HG02588 (cell line): ENCODE data around the gene PLIN3.
"Not testable (repeated sequence)": the region's sequence is repeated elsewhere in the genome, so short reads cannot be mapped to it uniquely, and the experiment has no call there.

Experiments
- ATAC-seq: cut with Tn5 transposase; IDR thresholded peaks from one replicate; pipeline ENCODE4 v1.9.1; 2021; ENCODE audit warnings: mild to moderate bottlenecking, moderate library complexity; ENCODE audit not compliant: unreplicated experiment

Gene PLIN3

DNA sequence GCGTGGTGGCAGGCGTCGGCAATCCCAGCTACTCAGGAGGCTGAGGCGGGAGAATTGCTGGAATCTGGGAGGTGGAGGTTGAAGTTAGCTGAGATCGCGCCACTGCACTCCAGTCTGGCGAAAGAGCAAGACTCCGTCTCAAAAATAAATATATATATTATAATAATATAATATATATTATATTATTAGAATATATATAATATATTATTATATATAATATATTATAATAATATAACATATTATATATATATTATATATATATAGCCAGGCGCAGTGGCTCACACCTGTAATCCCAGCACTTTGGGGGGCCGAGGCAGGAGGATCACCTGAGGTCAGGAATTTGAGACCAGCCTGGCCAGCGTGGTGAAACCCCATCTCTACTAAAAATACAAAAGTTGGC lies 25.5 kb upstream of the PLIN3 start:
- ATAC-seq: not testable (repeated sequence)

DNA sequence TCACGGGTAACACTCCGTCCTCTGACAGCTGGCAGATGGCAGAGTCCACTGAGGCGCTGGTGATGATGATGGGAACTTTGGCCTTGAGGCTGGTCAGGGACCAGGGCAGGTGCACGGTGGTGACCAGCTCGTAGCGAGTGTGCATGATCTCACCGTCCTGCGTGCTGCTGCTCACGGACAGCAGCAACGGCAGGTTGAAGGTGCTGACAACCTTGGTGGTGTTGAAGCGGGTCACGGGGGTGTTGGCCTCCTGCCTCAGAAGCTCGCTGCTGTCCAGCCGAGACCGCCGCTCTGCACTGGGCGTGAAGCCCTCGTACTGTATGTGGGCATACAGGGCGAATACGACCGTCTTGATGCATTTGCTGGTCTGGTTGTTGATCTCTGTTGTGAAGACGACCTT lies 23.6 kb upstream of the PLIN3 start:
- no peak for ATAC-seq

DNA sequence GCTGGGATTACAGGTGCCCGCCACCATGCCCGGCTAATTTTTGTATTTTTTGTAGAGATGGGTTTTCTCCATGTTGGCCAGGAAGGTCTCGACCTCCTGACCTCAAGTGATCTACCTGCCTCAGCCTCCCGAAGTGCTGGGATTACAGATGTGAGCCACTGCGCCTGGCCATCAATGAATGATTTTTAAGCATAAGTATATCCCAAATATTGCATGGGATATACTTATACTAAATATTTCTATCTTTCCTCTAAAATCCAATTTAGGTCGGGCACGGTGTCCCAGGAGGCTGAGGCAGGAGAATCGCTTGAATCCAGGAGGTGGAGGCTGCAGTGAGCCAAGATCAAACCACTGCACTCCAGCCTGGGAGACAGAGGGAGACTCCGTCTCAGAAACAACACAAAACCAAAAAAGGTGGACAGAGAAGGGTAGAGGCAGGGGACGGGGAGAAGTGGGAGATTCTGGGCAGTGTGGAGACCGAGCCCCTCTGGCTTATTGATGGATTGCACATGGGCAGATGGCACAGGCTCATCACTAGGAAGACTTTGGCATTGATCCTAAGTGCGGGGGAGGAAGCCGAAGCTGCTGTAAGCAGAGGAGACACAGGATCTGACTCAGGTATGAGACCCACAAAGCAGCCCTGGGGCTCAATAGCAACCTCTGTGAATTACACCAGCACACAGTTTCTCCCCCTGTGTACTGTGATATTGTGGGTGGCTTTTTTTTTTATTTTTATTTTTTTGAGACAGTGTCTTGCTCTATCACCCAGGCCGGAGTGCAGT lies 21.8 kb upstream of the PLIN3 start:
- no peak for ATAC-seq

DNA sequence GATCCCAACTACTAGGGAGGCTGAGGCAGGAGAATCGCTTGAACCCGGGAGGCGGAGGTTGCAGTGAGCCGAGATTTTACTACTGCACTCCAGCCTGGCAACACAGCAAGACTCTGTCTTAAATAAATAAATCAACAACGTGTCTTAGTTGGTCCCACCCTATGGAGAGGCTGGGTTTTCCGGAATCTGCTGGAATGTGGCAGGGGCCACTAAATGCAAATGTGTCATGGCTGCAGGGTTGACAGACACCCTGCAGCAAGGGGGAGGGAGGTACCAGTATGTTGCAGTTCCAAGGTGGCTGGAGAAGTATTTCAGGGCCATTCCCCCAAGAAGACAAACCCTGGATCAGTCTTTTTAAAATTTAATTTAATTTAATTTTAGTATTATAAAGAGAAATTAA lies 20.3 kb upstream of the PLIN3 start:
- ATAC-seq: not testable (repeated sequence)

DNA sequence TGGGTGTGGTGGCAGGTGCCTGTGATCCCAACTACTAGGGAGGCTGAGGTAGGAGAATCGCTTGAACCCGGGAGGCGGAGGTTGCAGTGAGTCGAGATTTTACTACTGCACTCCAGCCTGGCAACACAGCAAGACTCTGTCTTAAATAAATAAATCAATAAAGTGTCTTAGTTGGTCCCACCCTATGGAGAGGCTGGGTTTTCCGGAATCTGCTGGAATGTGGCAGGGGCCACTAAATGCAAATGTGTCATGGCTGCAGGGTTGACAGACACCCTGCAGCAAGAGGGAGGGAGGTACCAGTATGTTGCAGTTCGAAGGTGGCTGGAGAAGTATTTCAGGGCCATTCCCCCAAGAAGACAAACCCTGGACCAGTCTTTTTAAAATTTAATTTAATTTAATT lies 17.5 kb upstream of the PLIN3 start:
- ATAC-seq: not testable (repeated sequence)

DNA sequence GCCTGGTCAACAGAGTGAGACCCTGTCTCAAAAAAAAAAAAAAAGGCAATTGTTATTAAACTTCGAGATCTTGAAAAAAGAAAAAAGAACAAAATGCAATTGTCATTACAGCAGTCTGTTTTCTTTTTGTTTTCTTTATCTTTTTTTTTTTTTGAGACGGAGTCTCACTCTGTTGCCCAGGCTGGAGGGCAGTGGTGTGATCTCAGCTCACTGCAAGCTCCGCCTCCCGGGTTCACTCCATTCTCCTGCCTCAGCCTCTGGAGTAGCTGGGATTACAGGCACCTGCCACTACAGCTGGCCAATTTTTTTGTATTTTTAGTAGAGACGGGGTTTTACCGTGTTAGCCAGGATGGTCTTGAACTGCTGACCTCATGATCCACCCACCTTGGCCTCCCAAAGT lies 15.4 kb upstream of the PLIN3 start:
- ATAC-seq: not testable (repeated sequence)

DNA sequence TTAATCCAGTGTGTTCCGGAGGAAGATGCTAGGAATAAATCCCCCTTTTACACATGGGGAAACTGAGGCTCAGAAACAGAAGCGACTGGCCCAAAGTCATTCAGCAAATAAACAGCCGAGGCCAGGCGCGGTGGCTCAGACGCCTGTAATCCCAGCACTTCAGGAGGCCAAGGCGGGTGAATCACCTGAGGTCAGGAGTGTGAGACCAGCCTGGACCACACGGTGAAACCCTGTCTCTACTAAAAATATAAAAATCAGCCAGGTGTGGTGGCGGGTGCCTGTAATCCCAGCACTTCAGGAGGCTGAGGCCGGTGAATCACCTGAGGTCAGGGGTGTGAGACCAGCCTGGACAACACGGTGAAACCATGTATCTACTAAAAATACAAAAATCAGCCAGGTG lies 11.6 kb upstream of the PLIN3 start:
- ATAC-seq: no peak

DNA sequence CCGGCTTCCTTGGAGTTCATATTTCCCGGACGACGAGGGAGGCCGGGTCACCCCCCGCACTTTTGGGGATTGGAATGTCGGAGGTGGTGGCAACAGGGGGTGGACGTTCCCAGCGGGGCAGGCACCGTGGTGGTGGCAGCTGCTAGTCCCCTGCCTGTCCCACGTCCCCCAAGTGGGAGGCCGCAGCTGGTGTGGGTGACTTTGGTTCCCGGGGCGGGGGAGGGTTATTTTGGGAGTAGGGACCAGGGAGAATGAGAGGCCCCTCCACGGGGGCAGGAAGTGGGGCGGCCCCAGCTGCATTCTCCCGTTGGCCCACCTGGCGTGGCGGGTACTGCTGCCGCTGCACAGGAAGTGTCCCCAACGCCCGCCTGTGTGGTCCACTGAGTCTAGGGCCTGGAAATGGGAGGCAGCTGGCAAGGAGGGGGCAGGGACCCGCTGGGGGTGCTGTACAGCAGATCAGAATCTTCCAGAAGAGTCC lies 11.1 kb upstream of the PLIN3 start:
- no peak for ATAC-seq

DNA sequence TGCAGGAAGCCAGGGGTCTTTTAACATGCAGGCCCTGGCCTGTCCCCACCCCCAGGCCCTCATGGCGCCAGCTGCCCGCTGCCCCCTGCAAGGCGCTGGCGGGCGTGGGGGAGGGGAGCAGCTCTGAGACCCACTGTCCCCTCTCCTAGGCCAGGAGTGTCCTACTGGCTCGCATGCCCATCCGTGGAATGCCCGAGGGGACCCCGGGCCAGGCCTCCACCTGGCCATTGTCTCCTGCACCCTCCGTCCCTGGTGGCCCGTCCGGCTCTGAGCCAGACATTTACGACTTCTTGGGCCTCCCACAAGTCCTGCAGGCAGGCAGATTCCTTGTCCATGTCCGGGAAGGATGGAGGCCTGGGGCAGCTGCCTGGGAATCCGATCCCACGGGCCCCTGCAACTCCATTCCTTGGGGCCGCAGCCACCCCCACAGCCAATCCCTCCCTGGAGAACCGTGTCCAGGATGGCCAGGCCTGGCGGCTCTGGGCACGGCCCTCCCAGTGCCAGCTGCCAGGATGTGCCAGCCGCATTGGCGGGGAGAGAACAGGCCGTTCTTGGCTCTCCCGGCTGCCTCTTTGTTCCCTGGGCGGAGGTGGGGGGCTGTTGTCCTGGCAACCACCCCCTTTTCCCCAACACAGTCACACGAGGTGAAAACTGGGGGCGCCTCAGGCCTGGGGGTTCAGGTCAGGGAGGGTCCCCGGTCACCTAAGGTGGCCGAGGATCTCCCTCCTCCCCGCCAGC lies 10.5 kb upstream of the PLIN3 start:
- no peak for ATAC-seq

DNA sequence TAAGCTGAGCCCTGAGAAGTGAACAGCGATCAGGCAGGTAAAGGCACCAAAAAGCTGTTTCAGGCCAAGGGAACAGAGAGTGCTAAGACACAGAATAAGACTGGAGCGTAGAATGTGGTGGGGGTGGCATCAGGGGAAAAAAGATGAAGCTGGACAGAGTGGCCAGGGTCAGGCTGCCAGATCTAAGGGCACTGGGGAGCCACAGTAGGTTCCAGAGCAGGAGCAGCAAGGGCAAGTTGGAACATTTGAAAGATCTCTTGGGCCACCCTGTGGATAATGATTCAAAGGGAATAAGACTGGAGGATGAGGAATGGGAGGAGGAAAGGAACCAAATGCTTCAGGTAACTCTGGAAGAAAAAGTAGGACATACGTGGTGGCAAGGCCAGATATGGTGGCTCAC lies 6.5 kb upstream of the PLIN3 start:
- ATAC-seq: no peak

DNA sequence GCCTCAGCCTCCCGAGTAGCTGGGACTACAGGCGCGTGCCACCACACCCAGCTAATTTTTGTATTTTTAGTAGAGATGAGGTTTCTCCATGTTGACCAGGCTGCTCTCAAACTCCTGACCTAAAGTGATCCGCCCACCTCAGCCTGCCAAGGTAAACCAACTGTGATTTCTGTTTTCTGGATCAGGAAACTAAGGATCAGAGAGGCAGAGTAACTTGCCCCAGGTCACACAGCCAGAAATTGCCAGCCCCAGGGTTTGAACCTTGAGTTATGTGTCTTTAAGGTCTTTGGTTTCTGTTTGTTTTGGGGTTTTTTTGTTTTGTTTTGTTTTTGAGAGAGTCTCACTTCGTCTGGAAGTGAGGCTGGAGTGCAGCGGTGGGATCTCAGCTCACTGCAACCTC lies 4.2 kb upstream of the PLIN3 start:
- no peak for ATAC-seq

DNA sequence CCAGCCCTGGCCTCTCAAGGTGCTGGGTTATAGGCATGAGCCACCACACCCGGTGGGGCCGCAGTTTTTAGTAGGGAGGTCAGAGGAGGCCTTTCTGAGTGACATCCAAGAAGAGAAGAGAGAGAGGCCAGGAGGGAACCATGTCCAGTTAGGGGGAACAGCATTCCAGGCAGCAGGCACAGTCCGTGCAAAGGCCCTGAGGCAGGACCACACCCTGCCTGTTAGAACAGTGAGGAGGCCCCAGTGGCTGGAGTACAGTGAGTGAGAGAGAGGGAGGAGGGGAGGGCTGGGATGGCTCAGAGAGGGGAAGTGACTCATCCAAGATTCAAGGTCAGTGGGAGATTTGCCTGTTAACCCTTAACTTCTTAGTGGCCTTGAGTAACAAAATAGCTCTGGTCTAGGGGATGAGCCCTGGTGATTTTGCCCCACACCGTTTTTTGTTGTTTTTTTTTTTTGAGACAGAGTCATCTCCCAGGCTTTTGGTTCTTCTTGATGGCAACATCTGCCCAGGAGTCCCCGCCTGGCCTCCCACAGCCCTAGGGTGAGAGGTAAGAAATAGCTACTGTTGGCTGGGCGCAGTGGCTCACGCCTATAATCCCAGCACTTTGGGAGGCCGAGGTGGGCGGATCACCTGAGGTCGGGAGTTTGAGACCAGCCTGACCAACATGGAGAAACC lies 2.7 kb upstream of the PLIN3 start:
- ATAC-seq: no peak

DNA sequence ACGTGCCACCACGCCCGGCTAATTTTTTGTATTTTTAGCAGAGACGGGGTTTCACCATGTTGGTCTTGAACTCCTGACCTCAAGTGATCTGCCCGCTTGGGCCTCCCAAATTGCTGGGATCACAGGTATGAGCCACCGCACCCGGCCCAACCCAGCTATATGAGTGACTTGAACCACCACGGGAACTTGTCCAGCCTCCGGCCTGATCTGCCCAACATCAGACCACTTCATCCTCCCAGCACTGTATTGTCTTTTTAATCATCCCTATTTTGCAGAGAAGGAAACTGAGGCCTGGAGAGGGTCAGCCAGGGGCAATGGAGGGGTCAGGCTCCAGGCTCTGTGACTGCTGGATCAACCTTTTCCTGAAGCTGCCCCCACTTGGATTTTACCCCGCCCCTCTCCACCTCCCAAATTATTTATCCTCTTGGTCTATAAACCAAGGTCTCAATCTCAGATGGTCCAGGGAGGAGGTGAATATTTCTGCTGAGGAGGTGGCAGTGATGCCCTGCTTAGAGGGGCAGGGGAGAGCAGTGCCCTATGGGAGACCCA lies 893 bp upstream of the PLIN3 start:
- ATAC-seq: no peak

DNA sequence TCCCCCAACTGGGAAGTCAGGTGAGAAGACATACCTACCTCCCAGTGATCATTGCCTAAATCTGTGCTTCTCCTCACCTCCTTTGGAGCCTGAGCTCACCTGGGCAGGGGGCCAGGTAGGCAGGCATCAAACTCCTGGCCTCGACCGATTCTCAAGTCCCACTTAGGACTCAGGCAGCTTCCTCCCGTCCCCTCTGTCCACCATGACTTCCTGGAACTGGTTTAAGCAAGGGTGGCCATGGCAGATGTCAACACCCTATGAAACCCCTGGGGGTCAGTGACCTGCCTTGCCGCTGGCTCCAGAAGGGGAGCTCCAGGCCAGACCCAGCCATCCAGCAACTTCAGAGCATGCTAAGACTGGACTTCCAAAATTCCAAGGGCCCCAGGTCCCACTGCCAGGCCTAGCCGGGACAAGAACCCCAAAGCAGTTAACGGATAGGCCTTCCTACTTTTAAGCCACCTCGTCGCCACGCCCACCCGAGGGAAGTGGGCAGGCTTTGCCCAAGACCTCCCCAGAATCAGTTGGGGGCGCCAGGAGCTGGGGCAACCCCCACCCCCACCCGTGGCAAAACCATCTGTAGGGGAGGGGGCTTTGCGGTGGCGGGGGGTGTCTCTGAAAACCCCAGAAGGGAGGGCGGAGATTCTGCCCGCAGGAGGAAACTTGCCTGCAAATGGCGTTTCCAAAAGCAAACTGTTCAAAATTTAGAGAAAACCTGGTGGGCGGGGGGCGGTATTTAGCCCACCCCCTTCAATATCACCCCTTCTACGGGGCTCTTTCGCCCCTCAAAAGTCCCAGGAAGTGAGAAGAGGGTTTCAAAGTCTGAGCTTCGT lies 657 bp downstream of the PLIN3 start:
- ATAC-seq: no peak

DNA sequence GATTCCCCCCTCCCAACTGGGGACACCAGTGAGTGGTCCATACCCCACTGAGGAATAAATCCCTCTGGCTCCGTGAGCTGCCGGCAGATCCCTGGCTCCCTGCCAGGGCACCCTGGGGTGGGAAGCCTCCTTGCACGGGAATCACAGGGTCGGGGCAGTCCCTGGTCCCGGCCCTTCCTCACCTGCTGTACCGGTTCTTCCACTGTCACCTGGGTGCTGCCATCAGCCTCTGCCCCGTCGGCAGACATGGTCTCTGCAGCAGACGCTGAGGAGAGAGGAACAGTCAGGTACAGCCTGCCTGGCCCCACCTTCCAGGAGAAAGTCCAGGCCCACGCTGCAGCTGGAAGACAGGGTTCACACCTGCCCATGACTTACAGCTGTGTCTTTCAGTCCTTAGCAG lies 6.3 kb downstream of the PLIN3 start:
- no peak for ATAC-seq

DNA sequence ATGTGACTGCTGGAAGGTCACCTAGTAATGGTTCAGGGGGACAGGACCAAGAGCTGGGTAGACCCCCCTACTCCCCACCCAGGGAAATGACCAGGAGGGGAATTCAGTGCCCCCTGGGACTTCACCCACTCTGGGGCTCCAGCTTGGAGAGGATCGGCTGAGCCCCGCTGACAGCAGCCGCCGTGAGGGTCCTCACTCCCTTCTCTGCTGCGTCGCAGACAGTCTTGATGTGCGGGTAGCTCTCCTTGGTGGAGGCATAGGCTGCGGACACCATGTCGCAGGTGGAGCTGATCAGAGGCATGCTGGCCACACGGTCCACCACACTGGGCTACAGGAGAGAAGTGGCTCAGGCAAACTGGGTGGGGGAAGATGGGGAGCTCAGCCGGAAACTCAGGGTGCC lies 7.8 kb downstream of the PLIN3 start:
- ATAC-seq: no peak

DNA sequence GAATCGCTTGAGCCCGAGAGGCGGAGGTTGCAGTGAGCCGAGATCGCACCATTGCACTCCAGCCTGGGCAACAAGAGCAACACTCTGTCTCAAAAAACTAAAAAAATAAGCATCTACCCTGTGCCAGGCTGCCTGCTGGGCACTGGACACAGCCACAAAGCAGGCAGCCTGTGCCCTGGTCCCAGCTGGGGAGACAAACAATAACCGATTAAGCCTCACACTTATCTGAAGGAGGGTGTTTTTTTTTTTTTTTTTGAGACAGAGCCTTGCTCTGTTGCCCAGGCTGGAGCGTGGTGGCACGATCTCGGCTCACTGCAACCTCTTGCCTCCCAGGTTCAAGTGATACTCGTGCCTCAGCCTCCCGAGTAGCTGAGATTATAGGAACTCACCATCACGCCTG lies 11.0 kb downstream of the PLIN3 start:
- ATAC-seq: not testable (repeated sequence)

DNA sequence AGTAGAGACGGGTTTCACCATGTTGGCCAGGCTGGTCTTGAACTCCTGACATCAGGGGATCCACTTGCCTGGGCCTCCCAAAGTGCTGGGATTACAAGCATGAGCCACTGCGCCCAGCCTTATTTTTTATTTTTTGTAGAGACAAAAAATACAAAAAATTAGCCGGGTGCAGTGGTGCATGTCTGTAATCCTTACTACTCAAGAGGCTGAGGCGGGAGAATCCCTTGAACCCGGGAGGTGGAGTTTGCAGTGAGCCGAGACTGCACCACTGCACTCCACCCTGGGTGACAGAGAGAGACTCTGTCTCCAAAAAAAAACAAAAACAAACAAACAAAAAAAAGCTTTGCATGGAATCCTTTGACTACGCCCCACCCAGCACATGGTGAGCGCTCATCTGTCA lies 14.0 kb downstream of the PLIN3 start:
- ATAC-seq: not testable (repeated sequence)

DNA sequence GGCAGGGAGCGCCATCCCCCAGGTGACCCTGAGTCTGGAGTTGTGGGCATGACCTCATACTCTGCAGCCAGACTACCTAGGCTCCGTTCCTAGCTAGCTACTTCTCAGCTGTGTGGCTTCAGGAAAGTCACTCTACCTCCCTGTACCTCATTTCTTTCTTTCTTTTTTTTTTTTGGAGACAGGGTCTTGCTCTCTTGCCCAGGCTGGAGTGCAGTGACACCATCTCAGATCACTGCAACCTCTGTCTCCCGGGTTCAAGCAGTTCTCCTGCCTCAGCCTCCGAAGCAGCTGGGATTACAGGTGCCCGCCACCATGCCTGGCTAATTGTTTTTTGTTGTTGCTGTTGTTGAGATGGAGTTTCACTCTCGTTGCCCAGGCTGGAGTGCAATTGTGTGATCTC lies 15.0 kb downstream of the PLIN3 start:
- ATAC-seq: no peak

DNA sequence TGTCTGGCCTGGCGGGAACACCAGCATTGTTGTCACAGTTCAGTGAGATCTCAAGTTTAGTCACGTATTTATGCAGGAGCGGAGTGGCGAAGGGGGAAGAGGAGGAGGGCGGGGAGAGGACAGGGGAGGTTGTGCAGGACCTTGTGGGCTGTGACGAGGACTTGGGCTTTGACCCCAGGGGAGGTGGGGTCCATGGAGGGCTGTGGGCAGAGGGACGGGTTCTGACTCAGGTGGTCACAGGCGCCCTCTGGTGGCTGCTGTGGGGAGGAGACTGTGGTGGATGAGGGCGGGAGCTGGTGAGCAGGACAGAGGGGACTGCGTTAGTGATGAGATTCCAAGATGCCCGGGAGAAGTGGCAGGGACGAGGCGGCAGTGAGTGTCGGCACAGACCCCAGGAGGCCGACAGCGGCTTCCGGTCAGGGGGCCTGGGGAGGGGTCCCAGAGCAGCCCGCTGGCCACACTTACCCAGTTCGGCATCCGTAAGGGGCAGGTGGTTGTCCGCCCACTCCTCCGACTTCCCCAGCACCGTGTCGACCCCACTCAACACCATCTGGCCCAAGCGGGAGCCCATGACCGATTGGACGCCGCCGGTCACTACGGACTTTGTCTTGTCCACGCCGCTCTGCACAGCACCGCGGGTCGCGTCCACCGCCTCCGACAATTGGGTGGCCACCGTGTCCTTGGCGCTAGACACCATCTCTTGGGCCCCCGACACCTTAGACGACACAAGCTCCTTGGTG lies 15.7 kb downstream of the PLIN3 start:
- no peak for ATAC-seq
